TTC549 (cell line): ENCODE results near the gene LRP2BP.
"Not testable (repeated sequence)": the region's sequence is repeated elsewhere in the genome, so short reads cannot be mapped to it uniquely, and the experiment has no call there.

ENCODE experiments used
- FAIRE-seq: peaks from 2 replicates; lab custom pipeline; 2012; peaks lifted over from hg19 to GRCh38; lab: Jason Lieb, UNC

The LRP2BP gene

GRCh38 chr4:185325721-185326120 is 70.0 kb downstream of the LRP2BP start:
- FAIRE-seq: not testable (repeated sequence)

GRCh38 chr4:185324361-185324760 is 71.4 kb downstream of the LRP2BP start:
- FAIRE-seq: not testable (repeated sequence)

GRCh38 chr4:185323606-185324005 is 72.1 kb downstream of the LRP2BP start:
- no peak for FAIRE-seq

- no peak for FAIRE-seq
Observed at GRCh38 chr4:185322803-185323202, 72.9 kb downstream of the LRP2BP start.

GRCh38 chr4:185318679-185319078 is 77.0 kb downstream of the LRP2BP start:
- no peak for FAIRE-seq

GRCh38 chr4:185317880-185318279 is 77.8 kb downstream of the LRP2BP start:
- no peak for FAIRE-seq

- not testable (repeated sequence) for FAIRE-seq
Observed at GRCh38 chr4:185317462-185317861, 78.3 kb downstream of the LRP2BP start.
